HCEC 1CT (cell line): ENCODE data around the gene LCOR.
"Not testable (repeated sequence)": the region's sequence is repeated elsewhere in the genome, so short reads cannot be mapped to it uniquely, and the experiment has no call there.

Experiments used
- DNase-seq: peaks from one replicate; pipeline ENCODE4 v3.0.0-alpha.2; 2017

Gene LCOR

GRCh38 chr10:97016728-97017473 lies 184.8 kb downstream of the LCOR start:
- no peak for DNase-seq

GRCh38 chr10:97017474-97017903 lies 185.4 kb downstream of the LCOR start:
- no peak for DNase-seq

- no peak for DNase-seq
These were observed 186.4 kb downstream of the LCOR start for GRCh38 chr10:97018251-97019212.

- DNase-seq, result no peak
These were observed 187.2 kb downstream of the LCOR start for GRCh38 chr10:97019213-97019844.

GRCh38 chr10:97020452-97021400 lies 188.6 kb downstream of the LCOR start:
- DNase-seq, result no peak

GRCh38 chr10:97022616-97023015 lies 190.5 kb downstream of the LCOR start:
- no peak for DNase-seq

- DNase-seq, result peak; percentile 41
These were observed 191.5 kb downstream of the LCOR start for GRCh38 chr10:97023401-97024167.

- DNase-seq, result peak; percentile 71
These were observed 192.3 kb downstream of the LCOR start for GRCh38 chr10:97024168-97025073.

- DNase-seq, result peak; percentile 54
These were observed 193.6 kb downstream of the LCOR start for GRCh38 chr10:97025613-97026242.

GRCh38 chr10:97028126-97028831 lies 196.2 kb downstream of the LCOR start:
- peak; percentile 52 for DNase-seq

GRCh38 chr10:97028832-97029178 lies 196.7 kb downstream of the LCOR start:
- DNase-seq, result no peak

- DNase-seq, result no peak
These were observed 197.2 kb downstream of the LCOR start for GRCh38 chr10:97029271-97029670.

GRCh38 chr10:97030894-97031293 lies 198.8 kb downstream of the LCOR start:
- no peak for DNase-seq

- DNase-seq, result no peak
These were observed 199.4 kb downstream of the LCOR start for GRCh38 chr10:97031459-97031858.

- DNase-seq, result no peak
These were observed 200.5 kb downstream of the LCOR start for GRCh38 chr10:97032624-97033023.

GRCh38 chr10:97033841-97034240 lies 201.7 kb downstream of the LCOR start:
- DNase-seq, result not testable (repeated sequence)

GRCh38 chr10:97034301-97034700 lies 202.2 kb downstream of the LCOR start:
- no peak for DNase-seq

- DNase-seq, result no peak
These were observed 203.1 kb downstream of the LCOR start for GRCh38 chr10:97034958-97035769.
